ENCODE results near the gene CEP131. TPM values are rescaled to one million over a fixed set of nuclear protein-coding genes. Genes with fewer than 3 reads are reported as not detected.

Gene CEP131
- total RNA-seq, 1 donor from 2014 or later: 33.2 TPM

GRCh38 chr17:81251709-81252301, 29.0 kb upstream of the CEP131 start:
- no peak for TF ChIP-seq CTCF (IDR thresholded peaks at IDR 0.05; ENCODE audit: unreplicated experiment)
- no peak for DNase-seq (ENCODE audit: low spot score, unreplicated experiment)
- Mint-ChIP-seq H3K4me3 (ENCODE audit: low read depth) (no peak overlapping the region), H3K9me3 (ENCODE audit: low read depth) (no peaks in the 10 kb centered on the region), H3K4me1 (ENCODE audit: low read depth) (peaks cover 5% of the 10 kb centered on the region), H3K27me3 (no peaks in the 10 kb centered on the region), H3K27ac (no peak overlapping the region), H3K36me3 (ENCODE audit: insufficient read depth) (peaks cover 9% of the 10 kb centered on the region)

- peaks cover 5% of the 10 kb centered on the region for H3K4me1 Mint-ChIP-seq (ENCODE audit: low read depth)
- H3K27me3 Mint-ChIP-seq: no peaks in the 10 kb centered on the region
- H3K4me3 Mint-ChIP-seq (ENCODE audit: low read depth): no peak overlapping the region
- no peak for TF ChIP-seq CTCF (IDR thresholded peaks at IDR 0.05; ENCODE audit: unreplicated experiment)
- no peak for DNase-seq (ENCODE audit: low spot score, unreplicated experiment)
- H3K27ac Mint-ChIP-seq: no peak overlapping the region
- no peaks in the 10 kb centered on the region for H3K9me3 Mint-ChIP-seq (ENCODE audit: low read depth)
- H3K36me3 Mint-ChIP-seq (ENCODE audit: insufficient read depth): peaks cover 9% of the 10 kb centered on the region
These were observed 28.4 kb upstream of the CEP131 start for GRCh38 chr17:81251094-81251708.

- Mint-ChIP-seq H3K9me3 (ENCODE audit: low read depth) (no peaks in the 10 kb centered on the region), H3K36me3 (ENCODE audit: insufficient read depth) (peaks cover 9% of the 10 kb centered on the region), H3K27ac (no peak overlapping the region), H3K27me3 (no peaks in the 10 kb centered on the region), H3K4me3 (ENCODE audit: low read depth) (no peak overlapping the region), H3K4me1 (ENCODE audit: low read depth) (peaks cover 5% of the 10 kb centered on the region)
- no peak for TF ChIP-seq CTCF (IDR thresholded peaks at IDR 0.05; ENCODE audit: unreplicated experiment)
- no peak for DNase-seq (ENCODE audit: low spot score, unreplicated experiment)
These were observed 27.7 kb upstream of the CEP131 start for GRCh38 chr17:81250286-81251093.

- no peak for TF ChIP-seq CTCF (IDR thresholded peaks at IDR 0.05; ENCODE audit: unreplicated experiment)
- Mint-ChIP-seq H3K27me3 (no peaks in the 10 kb centered on the region), H3K4me3 (ENCODE audit: low read depth) (no peak overlapping the region), H3K36me3 (ENCODE audit: insufficient read depth) (peaks cover 9% of the 10 kb centered on the region), H3K9me3 (ENCODE audit: low read depth) (no peaks in the 10 kb centered on the region), H3K4me1 (ENCODE audit: low read depth) (no peaks in the 10 kb centered on the region), H3K27ac (no peak overlapping the region)
- no peak for DNase-seq (ENCODE audit: low spot score, unreplicated experiment)
These were observed 26.7 kb upstream of the CEP131 start for GRCh38 chr17:81249223-81250040.

- no peaks in the 10 kb centered on the region for H3K27me3 Mint-ChIP-seq
- no peak for TF ChIP-seq CTCF (IDR thresholded peaks at IDR 0.05; ENCODE audit: unreplicated experiment)
- H3K4me1 Mint-ChIP-seq (ENCODE audit: low read depth): no peaks in the 10 kb centered on the region
- no peak overlapping the region for H3K4me3 Mint-ChIP-seq (ENCODE audit: low read depth)
- no peaks in the 10 kb centered on the region for H3K9me3 Mint-ChIP-seq (ENCODE audit: low read depth)
- no peak overlapping the region for H3K27ac Mint-ChIP-seq
- DNase-seq (ENCODE audit: low spot score, unreplicated experiment): no peak
- H3K36me3 Mint-ChIP-seq (ENCODE audit: insufficient read depth): peaks cover 9% of the 10 kb centered on the region
These were observed 25.9 kb upstream of the CEP131 start for GRCh38 chr17:81248649-81249048.
